Measurements from ENCODE around the gene CAV3.

DNA sequence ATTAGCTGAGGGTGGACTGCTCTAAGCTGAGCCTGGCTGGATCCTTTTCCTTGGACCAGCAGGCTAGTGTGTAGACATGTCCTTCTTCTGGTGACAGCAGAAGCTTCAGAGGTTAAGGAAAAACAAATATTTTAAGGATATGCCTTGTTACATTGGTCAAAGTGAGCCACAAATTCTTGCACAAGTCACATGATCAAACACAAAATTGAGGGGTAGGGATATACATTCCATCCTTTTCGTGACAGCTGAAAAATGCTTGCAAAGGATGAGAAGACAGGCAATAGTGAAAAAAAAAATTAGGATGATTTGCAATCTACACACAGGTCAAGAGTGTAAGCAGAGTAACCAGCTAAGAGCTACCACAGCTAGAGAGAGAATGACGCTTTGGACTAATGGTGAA, 56.9 kb downstream of the CAV3 start:
- TF ChIP-seq POLR2A (IDR thresholded peaks at IDR 0.05; ENCODE audit: low read depth, low read length) (no peak), TAF1 (IDR thresholded peaks at IDR 0.05; ENCODE audit: borderline replicate concordance, low read depth, low read length) (no peak), POLR2AphosphoS5 (IDR thresholded peaks at IDR 0.05; ENCODE audit: low read depth, low read length) (no peak)

All from GM12892 (cell line).